Coronary artery (tissue), 2 donors: ENCODE results near the gene SAMD11.

Experiments used
- DNase-seq: peaks from one replicate; pipeline ENCODE4 v3.0.0-alpha.2; 2017; ENCODE audit warnings: low spot score
- H3K27ac ChIP-seq, 2 donors: fragments of 200-600 bp; sonication (generic); one replicate each; pipeline ENCODE4 v1.5.1; 2016 to 2019
- H3K4me3 ChIP-seq: fragments of 200-600 bp; sonication (generic); 2 replicates; pipeline ENCODE4 v1.5.1; 2016; ENCODE audit warnings: mild to moderate bottlenecking, moderate library complexity
- CTCF ChIP-seq: fragments of 200-600 bp; sonication (generic); IDR thresholded peaks from one replicate; pipeline ENCODE4 v1.5.1; 2019; ENCODE audit warnings: antibody characterized with exemption

SAMD11 gene

GRCh38 chr1:972726-973458 is 49.2 kb downstream of the SAMD11 start:
- no peak overlapping the region for H3K27ac ChIP-seq
- no peak for DNase-seq
- TF ChIP-seq CTCF, result no peak
- H3K4me3 ChIP-seq, result no peak overlapping the region

- Histone ChIP-seq H3K4me3 (no peak overlapping the region), H3K27ac (no peak overlapping the region)
- DNase-seq, result no peak
- no peak for TF ChIP-seq CTCF
These were observed 50.0 kb downstream of the SAMD11 start for GRCh38 chr1:973459-974292.

GRCh38 chr1:974293-974640 is 50.5 kb downstream of the SAMD11 start:
- H3K4me3 ChIP-seq, result no peak overlapping the region
- no peak for TF ChIP-seq CTCF
- no peak for DNase-seq

GRCh38 chr1:974687-975328 is 51.1 kb downstream of the SAMD11 start:
- no peak for DNase-seq
- TF ChIP-seq CTCF, result no peak
- Histone ChIP-seq H3K27ac (no peak overlapping the region), H3K4me3 (no peak overlapping the region)

More at GRCh38 chr1:974293-974640, 50.5 kb downstream of the SAMD11 start:
- H3K27ac ChIP-seq, result no peak overlapping the region

GRCh38 chr1:975365-975764 is 51.6 kb downstream of the SAMD11 start:
- no peak for DNase-seq
- no peak overlapping the region for H3K4me3 ChIP-seq
- no peak overlapping the region for H3K27ac ChIP-seq

More at GRCh38 chr1:975365-975764, 51.6 kb downstream of the SAMD11 start:
- no peak for TF ChIP-seq CTCF
